Smooth muscle cell (in vitro differentiated cells): ENCODE results near the gene CA4. TPM values are rescaled to one million over a fixed set of nuclear protein-coding genes. Genes with fewer than 3 reads are reported as not detected.
A peak's percentile ranks its signal among the peaks of the same experiment; 100 is the strongest.

ENCODE experiments used
- DNase-seq: peaks from one replicate; lab custom pipeline; 2025; ENCODE audit not compliant: unreplicated experiment; lab: John Stamatoyannopoulos, UW
- H2AFZ ChIP-seq: fragments of 200-600 bp; sonication (generic); 2 replicates; pipeline ENCODE4 v1.6.0; 2016; ENCODE audit warnings: antibody characterized with exemption, low read depth, mild to moderate bottlenecking
- H3F3A ChIP-seq: fragments of 200-600 bp; sonication (generic); 2 replicates; pipeline ENCODE4 v1.6.0; 2017; ENCODE audit warnings: antibody characterized with exemption, low read depth
- H3K27ac ChIP-seq: fragments of 200-600 bp; sonication (generic); 2 replicates; pipeline ENCODE4 v1.5.1; 2016; ENCODE audit warnings: low read depth, mild to moderate bottlenecking
- H3K27me3 ChIP-seq: fragments of 200-600 bp; sonication (generic); 2 replicates; pipeline ENCODE4 v1.6.1; 2016; ENCODE audit warnings: low read depth, mild to moderate bottlenecking
- H3K36me3 ChIP-seq: fragments of 200-600 bp; sonication (generic); 2 replicates; pipeline ENCODE4 v1.5.1; 2016; ENCODE audit warnings: low read depth
- H3K4me1 ChIP-seq: fragments of 200-600 bp; sonication (generic); 2 replicates; pipeline ENCODE4 v1.5.1; 2016; ENCODE audit warnings: low read depth
- H3K4me2 ChIP-seq: fragments of 200-600 bp; sonication (generic); 2 replicates; pipeline ENCODE4 v1.6.0; 2016; ENCODE audit warnings: mild to moderate bottlenecking
- H3K4me3 ChIP-seq: fragments of 200-600 bp; sonication (generic); 2 replicates; pipeline ENCODE4 v1.5.1; 2016; ENCODE audit warnings: mild to moderate bottlenecking
- H3K79me2 ChIP-seq: fragments of 200-600 bp; sonication (generic); 2 replicates; pipeline ENCODE4 v1.6.0; 2016; ENCODE audit warnings: low read depth, mild to moderate bottlenecking
- H3K9ac ChIP-seq: fragments of 200-600 bp; sonication (generic); 2 replicates; pipeline ENCODE4 v1.6.0; 2016; ENCODE audit warnings: low read depth
- H3K9me3 ChIP-seq: fragments of 200-600 bp; sonication (generic); replicated peaks from 2 replicates; pipeline ENCODE4 v1.5.1; 2016; ENCODE audit warnings: low read depth
- H4K20me1 ChIP-seq: fragments of 200-600 bp; sonication (generic); 2 replicates; pipeline ENCODE4 v1.6.0; 2016; ENCODE audit warnings: low read depth
- CTCF ChIP-seq: fragments of 200-600 bp; sonication (generic); IDR thresholded peaks from 2 replicates; pipeline ENCODE4 v1.5.1; 2017; ENCODE audit warnings: borderline replicate concordance, mild to moderate bottlenecking, antibody characterized with exemption; ENCODE audit not compliant: insufficient read depth, poor library complexity, severe bottlenecking
- WGBS: methylation state at CpG from one replicate; pipeline ENCODE4 v1.1.7; 2016; ENCODE audit warnings: low lambda C conversion rate; 5-methylcytosine and 5-hydroxymethylcytosine counted together
- polyA plus RNA-seq: library from polyadenylated mRNA; unstranded; fragments of >200 nt; fragmentation: Nextera tagmentation; extraction: Ambion mirVana; gene quantifications from 2 replicates; pipeline ENCODE4 v1.2.1, GENCODE V29; 2016
- total RNA-seq: library from RNA; depleted of rRNA; stranded (reverse); fragments of >200 nt; gene quantifications from 2 replicates; pipeline ENCODE4 v1.2.3, GENCODE V29; 2014

The CA4 gene
- total and polyA plus RNA-seq, 2 experiments from 2014 or later: 0.87 TPM; not detected in 1

DNA sequence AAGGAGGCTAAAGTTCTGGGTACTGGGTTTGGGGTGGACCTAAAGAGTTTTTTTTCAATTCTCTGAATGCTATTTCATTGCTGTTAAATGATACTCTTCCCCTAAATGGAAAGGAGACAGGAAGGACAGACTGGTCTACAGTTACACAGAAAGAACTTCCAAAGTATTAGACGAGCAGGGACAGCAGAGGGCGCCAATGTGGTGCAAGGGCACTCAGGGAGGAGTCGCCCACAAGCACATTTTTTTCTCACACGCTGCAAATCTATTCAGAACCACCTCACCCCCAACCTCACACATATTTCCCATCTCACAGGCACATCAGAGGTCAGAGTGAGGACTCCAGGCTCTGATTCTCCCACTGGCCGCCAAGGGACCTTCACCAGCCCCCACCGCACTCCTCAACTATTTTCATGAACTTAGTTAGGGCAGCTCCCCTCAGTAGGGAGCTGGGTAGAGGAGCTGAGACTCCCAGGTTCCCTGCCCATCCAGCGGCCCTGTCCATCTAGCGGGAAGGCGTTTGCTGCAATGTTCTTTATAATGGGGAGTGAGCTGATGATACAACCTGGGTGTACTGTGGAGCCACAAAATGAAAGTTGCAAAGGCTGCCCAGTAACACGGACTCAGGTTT lies 6.8 kb upstream of the CA4 start:
- Histone ChIP-seq H4K20me1 (no peaks in the 10 kb centered on the region), H3K9ac (no peak overlapping the region), H2AFZ (peak overlapping the region; percentile 37), H3K4me2 (peak overlapping the region; percentile 87), H3K9me3 (no peaks in the 10 kb centered on the region), H3K36me3 (no peaks in the 10 kb centered on the region), H3F3A (no peaks in the 10 kb centered on the region), H3K27me3 (peaks cover 76% of the 10 kb centered on the region), H3K27ac (peak overlapping the region; percentile 56), H3K4me3 (peak overlapping the region; percentile 50), H3K4me1 (peaks cover 32% of the 10 kb centered on the region), H3K79me2 (no peaks in the 10 kb centered on the region)
- peak; percentile 74 for TF ChIP-seq CTCF
- DNase-seq: peak; percentile 46
- WGBS: 16% methylated on average over 10 of the region's 10 CpGs

DNA sequence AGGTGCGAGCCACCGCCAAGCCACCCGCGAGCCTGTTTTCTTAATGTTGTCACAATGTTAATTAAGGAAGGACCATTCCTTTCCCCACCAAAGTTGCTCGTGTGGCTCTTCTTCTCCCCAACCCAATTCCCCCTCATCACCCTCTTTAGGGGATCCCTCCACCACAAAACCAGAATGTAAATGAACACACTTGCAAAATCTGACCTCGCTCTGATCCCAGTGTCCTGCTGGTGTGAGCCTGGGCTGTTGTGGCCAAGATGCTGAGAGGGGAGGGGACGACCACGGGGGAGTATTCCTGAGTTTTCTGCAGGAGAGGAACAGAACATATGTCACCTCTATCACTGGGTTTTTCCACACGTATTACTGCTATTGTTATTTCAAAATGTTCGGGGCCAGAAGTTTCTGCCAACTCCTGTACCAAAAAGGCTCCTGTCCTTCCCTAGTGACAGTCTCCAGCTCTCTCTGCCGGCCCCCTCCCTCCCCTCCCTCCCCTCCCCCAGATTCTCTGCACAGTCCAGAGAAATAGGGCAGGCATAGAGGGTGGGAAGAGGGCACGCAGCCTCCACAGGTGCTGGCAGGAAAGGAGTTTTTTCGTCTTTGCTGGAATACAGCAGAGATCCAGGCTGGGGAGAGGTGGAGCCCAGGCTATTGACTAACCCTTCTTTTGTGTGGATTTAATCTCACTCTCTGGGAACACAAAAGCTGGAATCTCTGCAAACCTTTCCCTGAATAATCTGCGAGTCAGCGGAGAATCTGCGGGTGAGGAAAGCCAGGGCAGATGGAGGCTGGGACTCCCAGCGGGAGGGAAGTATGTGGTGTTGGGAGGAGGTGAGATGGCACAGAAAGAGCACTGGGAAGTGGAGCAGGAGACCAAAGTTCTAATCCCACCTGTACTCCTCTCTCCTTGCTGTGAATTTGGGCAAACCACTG lies 4.5 kb upstream of the CA4 start:
- 44% methylated on average over 17 of the region's 17 CpGs for WGBS
- no peak overlapping the region for H3K4me3 ChIP-seq
- H3K27ac ChIP-seq: no peak overlapping the region
- no peak overlapping the region for H3K4me2 ChIP-seq
- H3K79me2 ChIP-seq: no peaks in the 10 kb centered on the region
- no peaks in the 10 kb centered on the region for H3F3A ChIP-seq
- no peak overlapping the region for H3K9ac ChIP-seq
- no peak overlapping the region for H2AFZ ChIP-seq
- peaks cover 38% of the 10 kb centered on the region for H3K4me1 ChIP-seq
- peaks cover 78% of the 10 kb centered on the region for H3K27me3 ChIP-seq
- no peak for TF ChIP-seq CTCF
- H4K20me1 ChIP-seq: no peaks in the 10 kb centered on the region
- no peaks in the 10 kb centered on the region for H3K36me3 ChIP-seq
- DNase-seq: no peak
- no peaks in the 10 kb centered on the region for H3K9me3 ChIP-seq

GRCh38 chr17:60146206-60146605 lies 3.6 kb upstream of the CA4 start:
- H3K36me3 ChIP-seq: no peaks in the 10 kb centered on the region
- H4K20me1 ChIP-seq: no peaks in the 10 kb centered on the region
- 72% methylated on average over 2 of the region's 2 CpGs for WGBS
- no peak overlapping the region for H3K4me3 ChIP-seq
- H2AFZ ChIP-seq: no peak overlapping the region
- peaks cover 78% of the 10 kb centered on the region for H3K27me3 ChIP-seq
- H3K9ac ChIP-seq: no peak overlapping the region
- no peak overlapping the region for H3K27ac ChIP-seq
- H3K4me1 ChIP-seq: peaks cover 37% of the 10 kb centered on the region
- H3F3A ChIP-seq: no peaks in the 10 kb centered on the region
- no peaks in the 10 kb centered on the region for H3K79me2 ChIP-seq
- TF ChIP-seq CTCF: no peak
- H3K9me3 ChIP-seq: no peaks in the 10 kb centered on the region
- DNase-seq: no peak
- no peak overlapping the region for H3K4me2 ChIP-seq
